GM18499 (cell line): ENCODE measurements around the gene GRK7.
A peak's percentile ranks its signal among the peaks of the same experiment; 100 is the strongest.
"Not testable (repeated sequence)": the region's sequence is repeated elsewhere in the genome, so short reads cannot be mapped to it uniquely, and the experiment has no call there.

ENCODE experiments used
- ATAC-seq: cut with Tn5 transposase; IDR thresholded peaks from one replicate; pipeline ENCODE4 v1.9.1; 2021; ENCODE audit warnings: moderate number of reproducible peaks; ENCODE audit not compliant: insufficient read depth, unreplicated experiment

The GRK7 gene

GRCh38 chr3:141793476-141794260 is 30.5 kb downstream of the GRK7 start:
- no peak for ATAC-seq

- no peak for ATAC-seq
Measured at GRCh38 chr3:141795276-141795675, 32.1 kb downstream of the GRK7 start.

- no peak for ATAC-seq
Measured at GRCh38 chr3:141795741-141796080, 32.5 kb downstream of the GRK7 start.

- peak; percentile 95 for ATAC-seq
Measured at GRCh38 chr3:141796081-141796888, 33.1 kb downstream of the GRK7 start.

GRCh38 chr3:141796889-141797781 is 33.9 kb downstream of the GRK7 start:
- no peak for ATAC-seq

- no peak for ATAC-seq
Measured at GRCh38 chr3:141797819-141798447, 34.7 kb downstream of the GRK7 start.

- no peak for ATAC-seq
Measured at GRCh38 chr3:141798448-141798845, 35.2 kb downstream of the GRK7 start.

GRCh38 chr3:141802316-141803077 is 39.3 kb downstream of the GRK7 start:
- no peak for ATAC-seq

- not testable (repeated sequence) for ATAC-seq
Measured at GRCh38 chr3:141803538-141803937, 40.3 kb downstream of the GRK7 start.

GRCh38 chr3:141804447-141804777 is 41.2 kb downstream of the GRK7 start:
- ATAC-seq = no peak

GRCh38 chr3:141804778-141805639 is 41.8 kb downstream of the GRK7 start:
- no peak for ATAC-seq

- no peak for ATAC-seq
Measured at GRCh38 chr3:141807277-141808033, 44.2 kb downstream of the GRK7 start.

- ATAC-seq = no peak
Measured at GRCh38 chr3:141808586-141808985, 45.4 kb downstream of the GRK7 start.

GRCh38 chr3:141810161-141810560 is 47.0 kb downstream of the GRK7 start:
- ATAC-seq = no peak

- ATAC-seq = no peak
Measured at GRCh38 chr3:141811348-141811747, 48.1 kb downstream of the GRK7 start.

GRCh38 chr3:141812084-141812483 is 48.9 kb downstream of the GRK7 start:
- no peak for ATAC-seq

- no peak for ATAC-seq
Measured at GRCh38 chr3:141812586-141812985, 49.4 kb downstream of the GRK7 start.
